Nucleus accumbens (tissue), 56 donors: ENCODE measurements around the gene PABPC1L.

ENCODE experiments used
- DNase-seq, 56 donors: peaks; one replicate each; lab custom pipeline; 2025; lab: John Stamatoyannopoulos, UW

PABPC1L gene

GRCh38 chr20:44938637-44939036 lies 28.8 kb downstream of the PABPC1L start:
- peak in 19 of 56 donors; percentile 5 to 63 (median 17) for DNase-seq

DNA sequence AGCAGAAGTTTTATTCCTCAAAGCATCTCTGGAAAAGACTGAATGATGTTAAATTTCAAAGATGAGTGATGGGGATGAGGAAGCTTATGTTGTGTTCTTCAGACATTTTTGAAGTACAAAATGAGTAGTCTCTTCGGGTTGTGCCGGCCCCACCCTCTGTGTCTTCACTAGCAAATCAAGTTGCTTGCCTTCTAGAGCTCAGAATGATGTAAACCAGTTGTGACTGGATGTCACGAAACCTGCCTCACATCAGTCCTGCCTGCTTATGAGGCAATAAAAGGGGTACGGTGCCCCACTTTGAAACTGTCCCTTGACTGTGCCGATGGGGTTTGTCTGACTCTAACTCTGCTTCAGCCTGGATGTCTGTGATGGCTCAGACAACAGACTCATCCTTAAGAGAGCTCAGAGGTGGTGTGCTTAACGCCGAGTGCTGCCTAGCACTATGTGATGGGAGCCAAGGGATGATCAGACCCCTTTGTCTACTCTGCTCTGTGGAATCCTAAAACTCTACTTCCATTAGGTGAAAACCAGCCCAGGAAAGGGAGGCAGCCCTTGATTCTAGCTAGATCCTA lies 31.3 kb downstream of the PABPC1L start:
- peak in 3 of 56 donors; percentile 4 to 15 (median 4) for DNase-seq

- DNase-seq = no peak
Measured at GRCh38 chr20:44942264-44942973, 32.6 kb downstream of the PABPC1L start.

GRCh38 chr20:44943828-44944227 lies 34.0 kb downstream of the PABPC1L start:
- DNase-seq = no peak

- no peak for DNase-seq
Measured at GRCh38 chr20:44945261-44945660, 35.4 kb downstream of the PABPC1L start.

DNA sequence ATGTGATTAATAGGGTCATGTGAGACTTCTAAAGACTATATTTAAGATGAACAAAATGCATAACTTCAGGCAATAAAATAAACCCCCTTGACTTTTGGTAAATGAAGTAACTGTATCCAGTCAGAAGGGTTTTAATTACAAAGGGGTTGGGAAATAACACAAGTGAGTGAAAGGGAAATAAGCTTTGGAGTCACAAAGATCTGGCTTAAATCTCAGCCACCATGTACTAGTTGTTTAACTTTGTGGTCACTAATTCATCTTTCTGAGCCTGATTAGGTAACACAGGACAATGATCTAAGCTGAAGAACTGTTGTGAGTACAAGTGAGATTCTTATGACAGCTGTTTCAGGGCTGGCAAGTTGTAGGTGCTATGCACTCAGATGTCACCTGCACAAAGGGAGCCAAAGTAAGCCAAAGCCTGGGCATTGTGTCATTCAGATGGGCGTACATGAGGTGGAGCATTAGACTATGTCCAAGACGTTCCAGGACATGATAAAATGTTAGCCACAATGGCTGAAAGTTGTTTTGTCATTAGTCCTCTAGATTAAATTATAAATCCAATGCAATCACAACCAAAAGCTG lies 36.5 kb downstream of the PABPC1L start:
- DNase-seq = no peak

GRCh38 chr20:44948107-44948506 lies 38.2 kb downstream of the PABPC1L start:
- DNase-seq = no peak

DNA sequence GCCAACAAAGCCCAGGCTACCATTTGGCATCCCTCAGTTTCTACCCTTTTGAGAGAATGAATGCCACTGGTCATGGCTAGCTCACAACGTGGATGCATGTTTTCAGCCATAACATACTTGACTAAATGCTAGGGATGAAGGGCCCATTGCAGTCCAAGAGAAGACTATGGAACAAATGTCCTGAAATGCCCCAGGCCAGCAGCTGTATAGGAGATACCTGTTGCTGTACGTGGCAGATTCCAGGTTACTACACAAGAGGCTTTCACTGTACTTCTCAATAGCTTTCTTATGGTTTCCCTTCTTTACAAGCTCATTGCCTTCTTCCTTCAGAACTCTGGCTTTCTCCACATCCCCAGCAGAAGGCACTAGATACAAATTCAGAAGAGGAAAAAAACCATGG lies 38.7 kb downstream of the PABPC1L start:
- no peak for DNase-seq

- no peak for DNase-seq
Measured at GRCh38 chr20:44950368-44950767, 40.5 kb downstream of the PABPC1L start.

DNA sequence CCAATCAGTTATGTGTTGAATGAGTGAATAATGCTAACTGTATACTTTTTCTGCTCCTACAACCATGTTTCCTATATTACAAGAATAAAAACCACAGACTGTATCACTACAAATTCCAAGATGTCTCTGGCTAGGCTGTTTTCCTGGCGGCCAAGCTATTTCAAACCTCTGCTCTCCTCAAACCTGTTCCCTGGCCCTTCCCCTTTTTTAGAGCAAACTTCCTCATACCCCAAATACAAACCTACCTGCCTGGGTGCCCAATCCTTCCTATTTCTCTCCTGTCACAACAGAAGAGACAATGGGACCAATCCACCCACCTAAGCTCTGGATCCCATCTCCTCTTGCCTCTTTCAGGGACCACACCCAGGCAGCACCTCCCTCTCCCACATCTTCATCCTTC lies 42.9 kb downstream of the PABPC1L start:
- DNase-seq = no peak

GRCh38 chr20:44954211-44954610 lies 44.4 kb downstream of the PABPC1L start:
- DNase-seq = no peak

GRCh38 chr20:44955270-44955669 lies 45.4 kb downstream of the PABPC1L start:
- no peak for DNase-seq

- DNase-seq = no peak
Measured at GRCh38 chr20:44956410-44956809, 46.5 kb downstream of the PABPC1L start.

DNA sequence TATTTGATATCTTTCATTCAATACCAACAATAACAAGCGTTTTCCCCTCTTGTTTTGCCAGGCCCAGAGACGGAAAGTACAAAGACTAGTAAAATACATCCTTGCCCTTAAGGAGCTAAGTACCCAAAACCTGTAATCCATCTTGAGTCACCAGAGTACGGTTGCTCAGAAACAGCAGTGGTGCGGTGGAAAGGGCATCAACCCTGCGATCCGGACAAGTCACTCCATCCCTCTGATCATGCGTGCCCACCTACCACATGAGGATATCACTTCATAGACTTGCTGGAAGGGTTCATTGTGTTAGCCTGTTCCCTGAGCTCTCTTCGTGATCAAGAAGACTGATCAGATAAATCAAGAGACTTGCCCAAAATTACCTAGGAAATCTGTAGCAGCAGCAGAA lies 48.4 kb downstream of the PABPC1L start:
- no peak for DNase-seq

DNA sequence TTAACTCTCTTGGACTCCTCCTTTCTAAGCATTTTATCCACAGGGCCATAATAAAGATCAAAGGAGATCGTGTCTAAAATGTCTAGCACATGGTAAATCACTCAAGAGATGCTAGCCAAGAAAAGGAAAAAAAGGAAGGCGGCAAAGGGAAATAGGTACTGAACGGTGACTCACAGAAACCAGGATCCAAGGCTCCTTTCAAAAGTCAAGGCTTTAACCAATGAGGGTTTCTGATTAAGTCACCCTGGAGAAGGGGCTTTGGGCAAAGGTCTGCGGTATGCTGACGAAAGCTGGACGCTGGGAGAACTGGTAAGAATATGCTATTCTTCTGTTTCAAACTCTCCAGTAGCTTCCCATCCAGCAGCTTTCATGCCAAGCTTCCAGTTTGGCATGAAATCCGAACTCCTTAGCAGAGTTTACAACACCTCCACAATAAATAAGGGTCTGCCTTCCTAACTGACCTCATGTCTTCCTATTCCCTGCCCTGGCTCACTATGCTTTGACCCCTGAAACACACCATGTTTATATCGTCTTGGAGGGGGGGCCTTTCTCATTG lies 49.3 kb downstream of the PABPC1L start:
- DNase-seq = peak in 2 of 56 donors; percentile 14

DNA sequence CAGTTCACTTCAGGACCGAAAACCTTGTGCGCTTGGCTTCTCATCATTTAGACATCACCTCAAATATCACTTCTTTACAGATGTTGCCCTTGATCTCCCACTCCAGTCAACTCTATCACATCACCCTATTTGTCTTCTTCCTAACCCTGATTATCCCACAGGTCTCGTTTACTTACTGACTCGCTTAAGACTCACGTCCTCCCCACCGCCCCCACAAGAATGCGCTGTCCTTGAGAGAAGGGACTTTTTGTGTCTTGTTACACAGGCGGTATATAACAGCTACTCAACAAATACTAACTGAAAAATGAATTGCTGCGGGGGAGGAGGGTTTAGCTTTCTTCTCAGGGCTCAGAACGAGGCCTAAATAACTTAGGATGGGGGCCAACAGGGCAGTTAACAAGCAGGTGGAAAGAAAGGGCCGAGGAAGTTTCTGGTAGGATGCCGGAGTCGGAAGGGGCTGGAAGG lies 49.8 kb downstream of the PABPC1L start:
- DNase-seq = peak in 9 of 56 donors; percentile 5 to 50 (median 31)

- peak in 55 of 56 donors; percentile 59 to 97 (median 88) for DNase-seq
Measured at GRCh38 chr20:44960103-44960852, 50.4 kb downstream of the PABPC1L start, which contains the start of gene TOMM34. Gene TOMM34 (minus strand): TSS chr20:44960397. CDS start chr20:44960333, 64 bp downstream.

- DNase-seq = no peak
Measured at GRCh38 chr20:44961011-44961869, 51.4 kb downstream of the PABPC1L start.

GRCh38 chr20:44961870-44962267 lies 52.0 kb downstream of the PABPC1L start:
- DNase-seq = no peak

- no peak for DNase-seq
Measured at GRCh38 chr20:44962483-44962882, 52.6 kb downstream of the PABPC1L start.
